ENCODE data around the gene NRF1. TPM values are rescaled to one million over a fixed set of nuclear protein-coding genes. Genes with fewer than 3 reads are reported as not detected.

Gene NRF1
- total and polyA plus RNA-seq, 2 of the 13 experiments (the other 11 are each of a cell fraction or from before 2014, with no cell fraction given) = 9.3 to 10.1 TPM

GRCh38 chr7:129670656-129671055 lies 59.1 kb downstream of the NRF1 start:
- intact Hi-C loops (cut with micrococcal nuclease; ENCODE audit: unreplicated experiment) = no loop called here
- TF ChIP-seq NR2F2 (IDR thresholded peaks at IDR 0.05; ENCODE audit: borderline replicate concordance, low read depth) (no peak), MXD4 (CRISPR knock-in tag; IDR thresholded peaks at IDR 0.05) (no peak), AKNA (CRISPR knock-in tag; IDR thresholded peaks at IDR 0.05; ENCODE audit: borderline replicate concordance) (no peak), ZNF12 (CRISPR knock-in tag; IDR thresholded peaks at IDR 0.05) (no peak), TSC22D2 (CRISPR knock-in tag; IDR thresholded peaks at IDR 0.05; ENCODE audit: borderline replicate concordance) (no peak), ZXDC (CRISPR knock-in tag; IDR thresholded peaks at IDR 0.05) (no peak), CBX1 (IDR thresholded peaks at IDR 0.05; ENCODE audit: low read depth) (no peak), ZNF18 (CRISPR knock-in tag; IDR thresholded peaks at IDR 0.05; ENCODE audit: insufficient replicate concordance) (no peak), ZNF207 (IDR thresholded peaks at IDR 0.05; ENCODE audit: borderline replicate concordance) (no peak), ERF (CRISPR knock-in tag; IDR thresholded peaks at IDR 0.05) (no peak), ZNF543 (CRISPR knock-in tag; IDR thresholded peaks at IDR 0.05) (no peak), MAF1 (CRISPR knock-in tag; IDR thresholded peaks at IDR 0.05; ENCODE audit: borderline replicate concordance) (no peak)
- Histone ChIP-seq H2AFZ (ENCODE audit: low read length) (no peak overlapping the region), H3K9me3 (ENCODE audit: low read length) (no peaks in the 10 kb centered on the region), H3K79me2 (ENCODE audit: insufficient read depth, low read length) (no peaks in the 10 kb centered on the region), H3K27ac (ENCODE audit: extremely low read length, insufficient read depth, low read length) (no peak overlapping the region), H4K20me1 (ENCODE audit: insufficient read depth, low read length) (no peaks in the 10 kb centered on the region), H3K4me2 (ENCODE audit: low read depth, low read length) (no peak overlapping the region), H3K4me3 (replicated peaks in 1 of 3; ENCODE audit: insufficient read depth in 1 of 3, low read depth in 2 of 3, low read length in 3 of 3) (no peak overlapping the region), H3K4me1 (ENCODE audit: insufficient read depth, low read length) (no peaks in the 10 kb centered on the region), H3K9ac (ENCODE audit: insufficient read depth, low read depth, low read length) (no peak overlapping the region), H3K36me3 (replicated peaks in 1 of 2; ENCODE audit: control insufficient read depth in 1 of 2, insufficient read depth in 2 of 2, low read length in 2 of 2) (peaks cover 2 to 26% of the 10 kb centered on the region in 2 experiments; a peak in 3 of 5 replicates), H3K27me3 (ENCODE audit: control insufficient read depth in 1 of 2, insufficient read depth in 2 of 2, low read length in 2 of 2) (no peaks in the 10 kb centered on the region)
- in situ Hi-C loops (cut with HindIII; ENCODE audit: extremely low pct_ligation_motif_present, low pct_unique_long_range_greater_than_20kb) = no loop called here
- ChIA-PET POLR2A (no interaction called here), CTCF (ENCODE audit: low intra/inter-chr PET ratio, low total read pairs) (no interaction called here)
- DNase-seq (ENCODE audit: low spot score) (no peak), ATAC-seq (no peak), FAIRE-seq (no peak)
- no TSS peak for BruUV-seq (replicated peaks)
